Stimulated activated CD4-positive, alpha-beta T cell treated with anti-CD3 and anti-CD28 coated beads, Interleukin-4, amount 100 ng/mL, for 48 hours (primary cell): ENCODE results near the gene NPL.

Experiments
- DNase-seq, 2 donors: peaks; one replicate each; pipeline ENCODE4 v3.0.0-alpha.2; 2020; ENCODE audit warnings: low read depth in 2 of 2

NPL gene

GRCh38 chr1:182816863-182817262 lies 27.3 kb downstream of the NPL start:
- no peak for DNase-seq

- no peak for DNase-seq
Observed at GRCh38 chr1:182817802-182818201, 28.2 kb downstream of the NPL start.

- no peak for DNase-seq
Observed at GRCh38 chr1:182823220-182823619, 33.6 kb downstream of the NPL start.

- DNase-seq: no peak
Observed at GRCh38 chr1:182826892-182827291, 37.3 kb downstream of the NPL start.

- DNase-seq: no peak
Observed at GRCh38 chr1:182829285-182829932, 39.8 kb downstream of the NPL start.

GRCh38 chr1:182833271-182833670 lies 43.7 kb downstream of the NPL start:
- DNase-seq: no peak

GRCh38 chr1:182834326-182834725 lies 44.8 kb downstream of the NPL start:
- no peak for DNase-seq

- no peak for DNase-seq
Observed at GRCh38 chr1:182835806-182836205, 46.2 kb downstream of the NPL start.

- peak; percentile 91 to 96 for DNase-seq
Observed at GRCh38 chr1:182839209-182840066, 49.9 kb downstream of the NPL start, which contains the start of gene DHX9. Gene DHX9 (plus strand): TSS chr1:182839347. CDS start chr1:182842567, 3,220 bp downstream.

GRCh38 chr1:182841368-182841988 lies 51.9 kb downstream of the NPL start:
- no peak for DNase-seq

GRCh38 chr1:182842265-182842664 lies 52.7 kb downstream of the NPL start:
- DNase-seq: no peak

- DNase-seq: no peak
Observed at GRCh38 chr1:182845379-182845778, 55.8 kb downstream of the NPL start.

- no peak for DNase-seq
Observed at GRCh38 chr1:182845894-182846293, 56.3 kb downstream of the NPL start.

GRCh38 chr1:182847105-182847504 lies 57.5 kb downstream of the NPL start:
- DNase-seq: no peak

GRCh38 chr1:182848736-182849135 lies 59.2 kb downstream of the NPL start:
- DNase-seq: no peak

- no peak for DNase-seq
Observed at GRCh38 chr1:182850319-182850718, 60.7 kb downstream of the NPL start.

GRCh38 chr1:182851825-182852224 lies 62.3 kb downstream of the NPL start:
- no peak for DNase-seq

GRCh38 chr1:182855911-182856310 lies 66.3 kb downstream of the NPL start:
- no peak for DNase-seq

GRCh38 chr1:182857212-182857611 lies 67.6 kb downstream of the NPL start:
- no peak for DNase-seq

GRCh38 chr1:182860658-182861057 lies 71.1 kb downstream of the NPL start:
- DNase-seq: no peak

- no peak for DNase-seq
Observed at GRCh38 chr1:182861994-182862393, 72.4 kb downstream of the NPL start.

- DNase-seq: no peak
Observed at GRCh38 chr1:182862827-182863226, 73.3 kb downstream of the NPL start.

GRCh38 chr1:182863940-182864339 lies 74.4 kb downstream of the NPL start:
- no peak for DNase-seq
